GM23248 (cell line): ENCODE data around the gene ERICH6. TPM values are rescaled to one million over a fixed set of nuclear protein-coding genes. Genes with fewer than 3 reads are reported as not detected.

Experiments used
- DNase-seq: peaks from one replicate; pipeline ENCODE4 v3.0.0-alpha.2; 2015
- H2AFZ ChIP-seq: fragments of 200-600 bp; sonication (generic); 2 replicates; pipeline ENCODE4 v1.6.1; 2016; ENCODE audit warnings: antibody characterized with exemption
- H3F3A ChIP-seq: fragments of 200-600 bp; sonication (generic); 2 replicates; pipeline ENCODE4 v1.6.1; 2016; ENCODE audit warnings: mild to moderate bottlenecking, antibody characterized with exemption, mixed run types; ENCODE audit not compliant: insufficient read depth
- H3K27ac ChIP-seq: fragments of 200-600 bp; sonication (generic); 2 replicates; pipeline ENCODE4 v1.5.1; 2016; ENCODE audit warnings: mild to moderate bottlenecking
- H3K27me3 ChIP-seq: fragments of 200-600 bp; sonication (generic); replicated peaks from 2 replicates; pipeline ENCODE4 v1.6.1; 2016; ENCODE audit warnings: mild to moderate bottlenecking; ENCODE audit not compliant: insufficient read depth
- H3K36me3 ChIP-seq: fragments of 200-600 bp; sonication (generic); 2 replicates; pipeline ENCODE4 v1.6.1; 2016; ENCODE audit warnings: low read depth, mild to moderate bottlenecking
- H3K4me1 ChIP-seq: fragments of 200-600 bp; sonication (generic); 2 replicates; pipeline ENCODE4 v1.6.1; 2016; ENCODE audit warnings: mild to moderate bottlenecking; ENCODE audit not compliant: insufficient read depth
- H3K4me2 ChIP-seq: fragments of 200-600 bp; sonication (generic); one replicate; pipeline ENCODE4 v1.6.1; 2016; ENCODE audit warnings: mild to moderate bottlenecking; ENCODE audit not compliant: unreplicated experiment
- H3K4me3 ChIP-seq: fragments of 200-600 bp; sonication (generic); 2 replicates; pipeline ENCODE4 v1.5.1; 2016; ENCODE audit warnings: mild to moderate bottlenecking
- H3K79me2 ChIP-seq: fragments of 200-600 bp; sonication (generic); 2 replicates; pipeline ENCODE4 v1.6.1; 2016; ENCODE audit warnings: mild to moderate bottlenecking; ENCODE audit not compliant: insufficient read depth
- H3K9ac ChIP-seq: fragments of 200-600 bp; sonication (generic); 2 replicates; pipeline ENCODE4 v1.6.1; 2016; ENCODE audit warnings: mild to moderate bottlenecking
- H3K9me2 ChIP-seq: fragments of 200-600 bp; sonication (generic); 2 replicates; pipeline ENCODE4 v1.6.1; 2016; ENCODE audit warnings: mixed run types, mild to moderate bottlenecking, moderate library complexity; ENCODE audit not compliant: insufficient read depth
- H3K9me3 ChIP-seq: fragments of 200-600 bp; sonication (generic); one replicate; pipeline ENCODE4 v1.6.1; 2017; ENCODE audit warnings: low read depth
- H4K20me1 ChIP-seq: fragments of 200-600 bp; sonication (generic); 2 replicates; pipeline ENCODE4 v1.6.0; 2016; ENCODE audit not compliant: insufficient read depth
- EZH2 ChIP-seq: fragments of 200-600 bp; sonication (generic); IDR thresholded peaks from 2 replicates; pipeline ENCODE4 v1.6.1; 2018; ENCODE audit warnings: antibody characterized with exemption, mild to moderate bottlenecking; ENCODE audit not compliant: insufficient read depth, poor library complexity, severe bottlenecking
- EZH2phosphoT487 ChIP-seq: fragments of 200-600 bp; sonication (generic); IDR thresholded peaks from 2 replicates; pipeline ENCODE4 v1.6.1; 2018; ENCODE audit warnings: antibody characterized with exemption, moderate library complexity, mild to moderate bottlenecking, low read depth; ENCODE audit not compliant: insufficient read depth
- WGBS, 2 experiments: methylation state at CpG; one replicate each; pipeline ENCODE4 v1.1.6; 2015 to 2017; ENCODE audit warnings: low lambda C conversion rate in 2 of 2, low coverage in 1 of 2; ENCODE audit errors: missing lambda C conversion rate in 2 of 2; 5-methylcytosine and 5-hydroxymethylcytosine counted together
- in situ Hi-C: fragments of 300-500 bp; cut with MboI; formaldehyde crosslinking; loops from 2 replicates; pipeline ENCODE4 v1.15.0; 2020
- polyA plus RNA-seq: library from polyadenylated mRNA; unstranded; fragments of >200 nt; fragmentation: Nextera tagmentation; extraction: Ambion mirVana; gene quantifications from 2 replicates; pipeline ENCODE4 v1.2.1, GENCODE V29; 2016
- total RNA-seq: library from RNA; depleted of rRNA; stranded (reverse); fragments of >200 nt; shearing (Covaris generic); gene quantifications from 2 replicates; pipeline ENCODE4 v1.2.3, GENCODE V29; 2014

ERICH6 gene
- total and polyA plus RNA-seq, 2 experiments from 2014 or later, result 0.13 TPM; not detected in 1

DNA sequence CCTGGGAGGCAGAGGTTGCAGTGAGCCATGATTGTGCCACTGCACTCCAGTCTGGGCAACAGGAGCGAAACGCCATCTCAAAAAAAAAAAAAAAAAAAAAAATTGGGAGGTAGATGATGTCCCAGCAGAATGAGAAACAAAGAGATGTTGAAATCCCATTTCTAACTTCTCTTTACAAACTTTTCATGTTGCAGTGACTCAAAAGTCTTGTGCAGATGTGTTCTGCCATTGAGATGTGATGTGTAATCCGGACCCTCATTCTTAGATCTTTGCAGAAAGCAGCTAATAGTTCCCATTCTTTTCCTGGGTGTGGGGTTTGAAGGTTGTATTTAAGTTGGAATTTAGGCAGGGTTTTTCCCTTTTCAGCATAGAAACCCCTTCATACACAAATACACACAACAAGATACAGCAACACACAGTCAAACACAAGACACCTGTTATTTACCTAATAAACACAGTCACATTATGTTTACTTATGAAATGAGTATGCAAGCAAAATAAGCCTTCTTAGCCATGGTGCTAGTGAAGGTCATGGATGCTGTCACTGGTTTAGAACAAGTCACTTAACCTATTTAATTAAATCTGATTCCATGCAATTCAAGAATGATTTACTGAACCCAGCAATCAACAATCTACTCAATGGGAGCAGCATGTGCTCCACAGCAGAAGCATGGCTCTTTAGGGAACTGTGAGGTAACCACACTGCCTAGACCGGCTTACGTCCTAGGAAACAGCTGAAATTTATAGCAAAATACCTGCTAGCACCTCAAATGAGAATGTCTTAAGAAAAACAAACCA, 44.4 kb upstream of the ERICH6 start:
- Histone ChIP-seq H3F3A (peaks cover 23% of the 10 kb centered on the region), H3K4me2 (peak overlapping the region; percentile 17), H4K20me1 (peaks cover 44% of the 10 kb centered on the region), H3K4me3 (no peak overlapping the region), H3K79me2 (peaks cover 100% of the 10 kb centered on the region), H3K36me3 (no peaks in the 10 kb centered on the region; the same call in 1 of the 2 replicates), H3K27me3 (no peaks in the 10 kb centered on the region), H3K4me1 (peaks cover 39% of the 10 kb centered on the region), H2AFZ (no peak overlapping the region), H3K9ac (no peak overlapping the region), H3K9me2 (no peaks in the 10 kb centered on the region), H3K9me3 (no peaks in the 10 kb centered on the region), H3K27ac (peak overlapping the region; percentile 30; the same call in 1 of the 2 replicates)
- in situ Hi-C loops, result no loop called here
- peak; percentile 44 for DNase-seq
- 92 to 97% methylated on average over 5 of the region's 5 CpGs for WGBS, 2 experiments
- TF ChIP-seq EZH2, result no peak
- no peak for TF ChIP-seq EZH2phosphoT487

DNA sequence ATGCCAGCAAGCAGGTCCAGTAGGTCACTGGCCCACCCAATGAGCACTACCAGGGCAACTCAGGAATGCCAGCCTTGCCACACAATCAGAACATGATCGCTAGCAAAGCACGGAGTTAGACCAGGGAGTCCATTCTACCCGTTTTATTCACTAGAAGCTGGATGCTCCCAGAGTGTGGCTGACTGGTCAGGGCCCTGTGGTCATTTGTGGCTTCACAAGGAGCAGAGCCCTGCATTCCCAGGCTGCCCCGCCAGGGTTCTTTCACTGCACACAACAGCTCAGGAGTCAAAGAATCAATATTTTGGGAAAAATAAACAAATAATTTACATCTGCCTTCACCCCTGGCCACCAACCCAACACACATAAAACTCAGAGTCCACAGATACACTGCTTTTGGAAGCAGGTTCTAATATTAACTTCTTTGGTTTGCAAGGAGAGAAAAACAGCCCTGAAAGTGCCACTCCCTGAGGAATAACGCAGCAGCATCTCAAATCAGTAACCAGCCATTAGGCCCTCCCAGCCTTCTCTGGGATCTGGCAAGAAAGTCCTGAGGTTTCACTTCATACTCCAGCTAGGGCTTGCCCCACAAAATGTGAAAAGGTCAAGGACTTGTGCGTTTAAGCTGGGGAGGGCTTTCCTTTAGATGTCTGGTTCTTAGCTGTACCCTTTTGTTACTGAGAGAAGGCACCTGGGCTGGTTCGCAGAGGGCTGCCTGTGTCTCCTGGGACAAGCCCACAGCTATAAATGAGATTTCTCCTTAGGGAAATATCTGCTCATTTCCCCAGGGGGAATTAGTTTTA, 43.3 kb upstream of the ERICH6 start:
- Histone ChIP-seq H3K9me3 (no peaks in the 10 kb centered on the region), H3K4me3 (no peak overlapping the region), H3F3A (peaks cover 23% of the 10 kb centered on the region), H3K9ac (no peak overlapping the region), H3K27ac (no peak overlapping the region), H3K4me2 (no peak overlapping the region), H3K27me3 (no peaks in the 10 kb centered on the region), H3K4me1 (peaks cover 40% of the 10 kb centered on the region), H3K9me2 (no peaks in the 10 kb centered on the region), H3K36me3 (peaks cover 3% of the 10 kb centered on the region; the same call in 1 of the 2 replicates), H2AFZ (no peak overlapping the region), H3K79me2 (peaks cover 100% of the 10 kb centered on the region), H4K20me1 (peaks cover 44% of the 10 kb centered on the region)
- 79 to 80% methylated on average over 7 of the region's 7 CpGs for WGBS, 2 experiments
- TF ChIP-seq EZH2 (no peak), EZH2phosphoT487 (no peak)
- no peak for DNase-seq
- in situ Hi-C loops, result no loop called here

DNA sequence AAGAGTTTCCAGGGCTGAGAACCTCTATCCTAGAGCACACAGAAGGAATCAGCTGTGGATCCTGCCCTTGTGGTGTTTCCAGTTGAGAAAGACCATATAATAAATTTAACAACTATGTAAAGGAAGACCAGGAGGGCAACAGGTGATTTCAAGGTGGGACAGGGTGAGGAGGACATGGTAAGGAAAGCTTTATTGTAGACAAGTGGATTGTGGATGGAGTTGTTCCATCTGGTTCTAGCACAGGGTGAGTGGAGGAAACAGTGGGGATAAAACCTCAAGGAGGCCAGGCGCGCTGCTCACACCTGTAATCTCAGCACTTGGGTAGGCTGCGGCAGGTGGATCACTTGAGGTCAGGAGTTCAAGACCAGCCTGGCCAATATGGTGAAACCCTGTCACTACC, 42.1 kb upstream of the ERICH6 start:
- Histone ChIP-seq H3K27ac (no peak overlapping the region), H3F3A (peaks cover 23% of the 10 kb centered on the region), H3K79me2 (peaks cover 100% of the 10 kb centered on the region), H4K20me1 (peaks cover 50% of the 10 kb centered on the region), H3K4me3 (no peak overlapping the region), H3K9me2 (no peaks in the 10 kb centered on the region), H3K36me3 (peaks cover 14% of the 10 kb centered on the region; the same call in 1 of the 2 replicates), H3K9ac (no peak overlapping the region), H3K9me3 (no peaks in the 10 kb centered on the region), H3K4me2 (no peak overlapping the region), H3K27me3 (no peaks in the 10 kb centered on the region), H3K4me1 (peaks cover 38% of the 10 kb centered on the region), H2AFZ (no peak overlapping the region)
- TF ChIP-seq EZH2 (no peak), EZH2phosphoT487 (no peak)
- in situ Hi-C loops, result no loop called here
- WGBS, 2 experiments, result 96 to 97% methylated on average over 3 of the region's 3 CpGs
- no peak for DNase-seq

DNA sequence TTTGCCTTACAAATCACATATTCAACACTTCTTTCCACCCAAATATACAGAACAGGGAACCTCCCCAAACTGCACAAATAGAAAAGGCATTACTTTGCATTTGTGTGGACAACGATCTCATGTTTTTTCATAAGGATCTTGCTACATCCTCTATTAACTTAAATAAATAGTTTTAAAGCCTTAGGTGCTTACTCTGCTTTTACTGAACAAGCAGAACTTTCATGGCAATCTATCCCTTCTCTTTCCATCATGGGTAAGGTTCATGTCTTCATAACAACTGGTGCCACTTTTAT, 41.1 kb upstream of the ERICH6 start:
- Histone ChIP-seq H3K36me3 (peaks cover 17% of the 10 kb centered on the region; the same call in 1 of the 2 replicates), H3K9ac (no peak overlapping the region), H3K27ac (no peak overlapping the region), H3K79me2 (peaks cover 100% of the 10 kb centered on the region), H3K4me3 (no peak overlapping the region), H3K9me2 (no peaks in the 10 kb centered on the region), H3K4me1 (peaks cover 38% of the 10 kb centered on the region), H3K9me3 (no peaks in the 10 kb centered on the region), H2AFZ (no peak overlapping the region), H3K4me2 (peak overlapping the region; percentile 30), H4K20me1 (peaks cover 46% of the 10 kb centered on the region), H3F3A (peaks cover 24% of the 10 kb centered on the region), H3K27me3 (no peaks in the 10 kb centered on the region)
- DNase-seq, result no peak
- WGBS, 2 experiments, result 9 to 13% methylated on average over 1 of the region's 1 CpG
- in situ Hi-C loops, result no loop called here
- TF ChIP-seq EZH2phosphoT487, result no peak
- no peak for TF ChIP-seq EZH2
